ENCODE measurements around the gene PEX16.

PEX16 gene

GRCh38 chr11:45913942-45914635 lies 3.6 kb downstream of the PEX16 start:
- no peak overlapping the region for H2BK12ac ChIP-seq (ENCODE audit: low read length)
- H4K8ac ChIP-seq (ENCODE audit: low read depth, low read length) = no peak overlapping the region
- no peak overlapping the region for H2BK120ac ChIP-seq (ENCODE audit: insufficient read depth, low read length, poor library complexity)
- H3K4me3 ChIP-seq (ENCODE audit: low read depth, low read length) = no peak overlapping the region
- no peak overlapping the region for H3K27ac ChIP-seq (ENCODE audit: low read depth, low read length)
- no peak for DNase-seq
- peaks cover 10% of the 10 kb centered on the region for H3K79me1 ChIP-seq (ENCODE audit: low read length)
- WGBS (ENCODE audit: extremely low coverage, insufficient coverage, insufficient read length) = no CpG with 5 or more reads among the region's 22 CpGs
- H3K79me2 ChIP-seq (ENCODE audit: control insufficient read depth, insufficient read depth, low read length, poor library complexity) = no peaks in the 10 kb centered on the region
- no peak overlapping the region for H3K23ac ChIP-seq (ENCODE audit: low read length)
- peaks cover 52 to 53% of the 10 kb centered on the region in 2 experiments for H3K36me3 ChIP-seq (ENCODE audit: control insufficient read depth in 1 of 2, insufficient read depth in 2 of 2, low read length in 2 of 2)
- no peak overlapping the region for H2BK5ac ChIP-seq (ENCODE audit: low read depth, low read length, poor library complexity)
- H3K4me2 ChIP-seq (ENCODE audit: low read length) = no peak overlapping the region
- H3K9me3 ChIP-seq (ENCODE audit: insufficient read depth, low read depth, low read length) = peaks cover 1% of the 10 kb centered on the region
- no peak overlapping the region for H3K9ac ChIP-seq (ENCODE audit: low read length)
- H2AFZ ChIP-seq (ENCODE audit: insufficient read depth, low read length, poor library complexity) = no peak overlapping the region
- no peak overlapping the region for H3K18ac ChIP-seq (ENCODE audit: low read length)
- peaks cover 3 to 7% of the 10 kb centered on the region in 2 experiments for H3K4me1 ChIP-seq (ENCODE audit: control insufficient read depth in 1 of 2, insufficient read depth in 2 of 2, low read length in 2 of 2)
- no peak overlapping the region for H3K4ac ChIP-seq (ENCODE audit: low read depth, low read length)
- H4K91ac ChIP-seq (ENCODE audit: low read depth, low read length) = no peak overlapping the region
- no peak overlapping the region for H2AK5ac ChIP-seq (ENCODE audit: low read length)
- H3K14ac ChIP-seq (ENCODE audit: low read length) = no peak overlapping the region
- no peak overlapping the region for H4K12ac ChIP-seq (ENCODE audit: low read depth, low read length)
- H3K27me3 ChIP-seq (ENCODE audit: insufficient read depth, low read length) = no peaks in the 10 kb centered on the region

GRCh38 chr11:45913514-45913913 lies 4.2 kb downstream of the PEX16 start:
- Histone ChIP-seq H4K91ac (ENCODE audit: low read depth, low read length) (no peak overlapping the region), H2BK5ac (ENCODE audit: low read depth, low read length, poor library complexity) (no peak overlapping the region), H4K8ac (ENCODE audit: low read depth, low read length) (no peak overlapping the region), H4K12ac (ENCODE audit: low read depth, low read length) (no peak overlapping the region), H2BK120ac (ENCODE audit: insufficient read depth, low read length, poor library complexity) (no peak overlapping the region), H3K23ac (ENCODE audit: low read length) (no peak overlapping the region), H2AFZ (ENCODE audit: insufficient read depth, low read length, poor library complexity) (no peak overlapping the region), H2AK5ac (ENCODE audit: low read length) (no peak overlapping the region), H2BK12ac (ENCODE audit: low read length) (no peak overlapping the region), H3K4me2 (ENCODE audit: low read length) (no peak overlapping the region), H3K4me3 (ENCODE audit: low read depth, low read length) (no peak overlapping the region), H3K14ac (ENCODE audit: low read length) (no peak overlapping the region), H3K4ac (ENCODE audit: low read depth, low read length) (no peak overlapping the region), H3K4me1 (ENCODE audit: control insufficient read depth in 1 of 2, insufficient read depth in 2 of 2, low read length in 2 of 2) (peaks cover 3 to 7% of the 10 kb centered on the region in 2 experiments), H3K27ac (ENCODE audit: low read depth, low read length) (no peak overlapping the region), H3K27me3 (ENCODE audit: insufficient read depth, low read length) (no peaks in the 10 kb centered on the region), H3K79me1 (ENCODE audit: low read length) (peaks cover 10% of the 10 kb centered on the region), H3K18ac (ENCODE audit: low read length) (no peak overlapping the region), H3K9ac (ENCODE audit: low read length) (no peak overlapping the region), H3K9me3 (ENCODE audit: insufficient read depth, low read depth, low read length) (peaks cover 1% of the 10 kb centered on the region), H3K79me2 (ENCODE audit: control insufficient read depth, insufficient read depth, low read length, poor library complexity) (no peaks in the 10 kb centered on the region), H3K36me3 (ENCODE audit: control insufficient read depth in 1 of 2, insufficient read depth in 2 of 2, low read length in 2 of 2) (peaks cover 52 to 55% of the 10 kb centered on the region in 2 experiments)
- no CpG with 5 or more reads among the region's 19 CpGs for WGBS (ENCODE audit: extremely low coverage, insufficient coverage, insufficient read length)
- DNase-seq = no peak

GRCh38 chr11:45910623-45911022 lies 7.1 kb downstream of the PEX16 start:
- Histone ChIP-seq H3K9me3 (ENCODE audit: insufficient read depth, low read depth, low read length) (peaks cover 1% of the 10 kb centered on the region), H3K27me3 (ENCODE audit: insufficient read depth, low read length) (no peaks in the 10 kb centered on the region), H4K8ac (ENCODE audit: low read depth, low read length) (no peak overlapping the region), H3K79me2 (ENCODE audit: control insufficient read depth, insufficient read depth, low read length, poor library complexity) (no peaks in the 10 kb centered on the region), H4K12ac (ENCODE audit: low read depth, low read length) (no peak overlapping the region), H3K18ac (ENCODE audit: low read length) (no peak overlapping the region), H2AFZ (ENCODE audit: insufficient read depth, low read length, poor library complexity) (no peak overlapping the region), H3K4me3 (ENCODE audit: low read depth, low read length) (no peak overlapping the region), H4K91ac (ENCODE audit: low read depth, low read length) (no peak overlapping the region), H2AK5ac (ENCODE audit: low read length) (no peak overlapping the region), H3K27ac (ENCODE audit: low read depth, low read length) (no peak overlapping the region), H3K4me1 (ENCODE audit: control insufficient read depth in 1 of 2, insufficient read depth in 2 of 2, low read length in 2 of 2) (peaks cover 15 to 16% of the 10 kb centered on the region in 2 experiments), H3K79me1 (ENCODE audit: low read length) (peaks cover 5% of the 10 kb centered on the region), H3K14ac (ENCODE audit: low read length) (no peak overlapping the region), H3K23ac (ENCODE audit: low read length) (no peak overlapping the region), H2BK120ac (ENCODE audit: insufficient read depth, low read length, poor library complexity) (no peak overlapping the region), H3K9ac (ENCODE audit: low read length) (no peak overlapping the region), H2BK5ac (ENCODE audit: low read depth, low read length, poor library complexity) (no peak overlapping the region), H3K36me3 (ENCODE audit: control insufficient read depth in 1 of 2, insufficient read depth in 2 of 2, low read length in 2 of 2) (peaks cover 52 to 55% of the 10 kb centered on the region in 2 experiments), H2BK12ac (ENCODE audit: low read length) (no peak overlapping the region), H3K4ac (ENCODE audit: low read depth, low read length) (no peak overlapping the region), H3K4me2 (ENCODE audit: low read length) (no peak overlapping the region)
- no peak for DNase-seq
- no CpG with 5 or more reads among the region's 9 CpGs for WGBS (ENCODE audit: extremely low coverage, insufficient coverage, insufficient read length)

GRCh38 chr11:45909594-45910475 lies 7.8 kb downstream of the PEX16 start:
- no CpG with 5 or more reads among the region's 32 CpGs for WGBS (ENCODE audit: extremely low coverage, insufficient coverage, insufficient read length)
- no peak for DNase-seq

More at GRCh38 chr11:45909594-45910475, 7.8 kb downstream of the PEX16 start:
- Histone ChIP-seq H3K27ac (ENCODE audit: low read depth, low read length) (no peak overlapping the region), H3K4me1 (ENCODE audit: control insufficient read depth in 1 of 2, insufficient read depth in 2 of 2, low read length in 2 of 2) (peaks cover 15 to 16% of the 10 kb centered on the region in 2 experiments), H3K79me1 (ENCODE audit: low read length) (peaks cover 5% of the 10 kb centered on the region), H3K4me2 (ENCODE audit: low read length) (no peak overlapping the region), H3K9me3 (ENCODE audit: insufficient read depth, low read depth, low read length) (peaks cover 1% of the 10 kb centered on the region), H2AK5ac (ENCODE audit: low read length) (no peak overlapping the region), H3K27me3 (ENCODE audit: insufficient read depth, low read length) (no peaks in the 10 kb centered on the region), H4K8ac (ENCODE audit: low read depth, low read length) (no peak overlapping the region), H3K4me3 (ENCODE audit: low read depth, low read length) (no peak overlapping the region), H2BK12ac (ENCODE audit: low read length) (no peak overlapping the region), H3K36me3 (ENCODE audit: control insufficient read depth in 1 of 2, insufficient read depth in 2 of 2, low read length in 2 of 2) (peaks cover 44 to 47% of the 10 kb centered on the region in 2 experiments), H3K18ac (ENCODE audit: low read length) (no peak overlapping the region), H3K23ac (ENCODE audit: low read length) (no peak overlapping the region), H4K12ac (ENCODE audit: low read depth, low read length) (no peak overlapping the region), H3K79me2 (ENCODE audit: control insufficient read depth, insufficient read depth, low read length, poor library complexity) (no peaks in the 10 kb centered on the region), H3K4ac (ENCODE audit: low read depth, low read length) (no peak overlapping the region), H3K14ac (ENCODE audit: low read length) (no peak overlapping the region), H3K9ac (ENCODE audit: low read length) (no peak overlapping the region), H4K91ac (ENCODE audit: low read depth, low read length) (no peak overlapping the region), H2AFZ (ENCODE audit: insufficient read depth, low read length, poor library complexity) (no peak overlapping the region), H2BK5ac (ENCODE audit: low read depth, low read length, poor library complexity) (no peak overlapping the region), H2BK120ac (ENCODE audit: insufficient read depth, low read length, poor library complexity) (no peak overlapping the region)
